Measurements from ENCODE around the gene SRP19.
"Not testable (repeated sequence)": the region's sequence is repeated elsewhere in the genome, so short reads cannot be mapped to it uniquely, and the experiment has no call there.

SRP19 gene

DNA sequence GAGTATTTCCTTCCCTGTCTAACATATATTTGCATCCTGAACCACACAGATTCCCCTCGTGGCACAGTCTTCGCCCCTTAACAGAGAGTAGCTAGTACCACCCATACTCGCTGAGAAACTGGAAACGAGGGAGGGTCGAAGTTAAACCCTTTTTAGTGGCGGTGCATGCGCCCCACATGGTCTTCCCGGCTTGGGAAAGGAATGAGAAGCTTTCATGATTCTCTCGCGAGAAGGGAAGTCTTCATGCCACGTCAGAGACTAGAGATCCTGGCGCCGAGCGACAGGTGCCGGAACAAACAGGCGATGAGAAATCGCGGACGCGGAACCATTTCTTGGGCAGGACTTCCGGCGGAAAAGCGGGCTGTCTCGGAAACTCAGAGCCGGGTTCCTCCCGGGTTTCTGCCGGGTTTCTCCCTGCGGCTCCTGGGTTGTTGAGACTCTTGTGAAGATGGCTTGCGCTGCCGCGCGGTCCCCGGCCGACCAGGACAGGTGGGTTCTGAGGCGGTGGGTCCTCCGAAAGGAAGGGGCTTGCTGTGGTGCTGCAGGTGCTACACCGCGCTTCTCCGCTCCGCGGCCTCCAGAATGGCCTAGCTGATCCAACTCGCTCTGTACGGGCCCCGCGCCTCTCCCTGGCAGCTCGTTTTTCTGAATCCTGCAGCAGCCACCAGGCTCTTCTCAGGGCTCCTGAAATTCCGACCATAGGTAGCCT lies at the start of gene SRP19:
Gene SRP19 (plus strand): TSS at position 359 of the 709 bp plus-strand sequence. CDS start 90 bp downstream, at position 449.
- DNase-seq = peak; percentile 88

DNA sequence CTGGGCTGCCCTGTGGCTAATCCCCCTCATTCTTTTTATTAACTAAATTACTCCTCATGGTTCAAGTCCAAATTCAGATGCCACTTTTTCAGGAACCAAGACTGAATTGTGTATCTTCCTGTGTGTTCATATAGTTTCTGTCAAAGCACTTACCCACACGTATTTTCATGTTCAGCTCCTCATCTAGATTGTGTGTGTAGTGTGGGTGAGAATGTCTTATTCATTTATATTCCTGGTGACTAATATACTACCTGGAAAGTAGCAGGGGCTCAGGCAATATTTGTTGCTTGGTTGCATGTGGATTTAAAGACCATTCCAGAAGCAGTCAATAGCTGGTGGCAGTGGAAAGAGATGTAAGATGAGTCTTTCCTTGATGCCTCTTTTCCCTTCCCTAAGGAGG lies 48.5 kb upstream of the SRP19 start:
- DNase-seq = no peak

DNA sequence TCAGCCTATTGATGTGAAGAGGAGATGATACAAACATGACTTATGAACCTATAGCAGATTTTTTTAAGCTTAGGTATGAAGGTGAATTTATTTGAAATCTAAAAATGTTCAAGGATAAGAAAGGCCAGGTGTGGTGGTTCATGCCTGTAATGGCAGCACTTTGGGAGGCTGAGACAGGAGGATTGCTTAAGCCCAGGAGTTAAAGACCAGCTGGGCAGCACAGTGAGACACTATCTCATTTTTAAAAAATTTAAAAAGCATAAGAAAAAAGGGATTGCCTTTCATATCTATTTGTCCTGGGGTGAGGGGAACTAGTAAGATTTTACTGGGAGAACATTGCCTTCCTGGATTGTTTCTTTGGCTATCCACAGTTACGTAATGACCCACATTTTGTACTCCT lies 40.8 kb upstream of the SRP19 start:
- DNase-seq = no peak

DNA sequence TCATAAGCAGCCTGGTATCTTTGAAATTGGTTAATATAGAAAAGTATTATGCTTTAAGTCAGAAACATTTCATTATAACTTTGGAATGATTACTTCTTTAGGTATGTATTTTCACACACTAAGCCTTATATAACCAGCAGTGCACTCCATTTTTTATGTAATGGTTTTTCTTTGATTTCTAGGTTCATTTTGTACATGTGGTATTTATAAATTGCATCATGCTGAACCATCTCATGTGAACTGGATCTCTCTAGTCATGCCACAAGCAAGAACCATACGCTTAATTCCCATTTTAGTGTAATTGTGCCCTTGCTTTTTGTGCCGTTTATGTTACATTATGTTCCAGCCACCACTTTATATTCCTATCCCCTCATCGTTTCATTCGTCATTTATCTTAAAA lies 38.6 kb upstream of the SRP19 start:
- DNase-seq = no peak

DNA sequence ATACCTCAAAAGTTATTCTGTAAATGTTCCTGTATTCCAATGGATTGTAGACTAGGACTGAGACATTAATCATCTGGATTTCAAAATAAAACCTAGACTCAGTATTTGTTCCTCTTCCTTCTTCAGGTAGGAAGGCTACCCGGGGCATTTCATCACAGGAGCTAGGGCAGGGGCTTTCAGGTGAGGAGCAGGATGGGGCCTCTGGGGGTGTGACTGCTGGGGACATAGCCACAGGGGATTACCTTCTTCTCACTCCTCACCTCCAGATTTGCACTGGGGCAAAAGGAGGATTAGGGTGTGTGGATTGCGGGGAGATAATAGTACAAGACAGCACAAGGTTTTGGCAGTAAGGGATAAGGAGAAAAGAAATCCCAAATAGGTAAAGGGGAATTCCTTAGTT lies 37.9 kb upstream of the SRP19 start:
- no peak for DNase-seq

DNA sequence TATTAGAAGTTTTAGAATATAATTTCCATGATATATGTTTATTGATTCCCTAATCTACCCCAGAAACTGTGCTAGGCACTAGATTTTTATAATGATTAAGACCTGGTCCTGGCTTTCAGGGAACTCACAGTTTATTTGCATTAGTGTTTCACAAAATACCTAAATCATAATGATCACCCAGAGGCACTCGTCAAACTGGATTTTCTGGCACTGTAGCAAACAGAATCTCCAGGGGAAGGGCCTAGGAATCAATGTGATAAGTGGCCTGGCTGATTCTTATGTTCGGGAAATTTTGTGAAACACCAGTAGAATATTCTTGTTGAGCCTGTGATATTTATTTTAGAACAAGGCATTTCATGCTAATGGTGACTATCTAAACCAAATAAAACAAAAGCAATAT lies 37.4 kb upstream of the SRP19 start:
- DNase-seq = no peak

DNA sequence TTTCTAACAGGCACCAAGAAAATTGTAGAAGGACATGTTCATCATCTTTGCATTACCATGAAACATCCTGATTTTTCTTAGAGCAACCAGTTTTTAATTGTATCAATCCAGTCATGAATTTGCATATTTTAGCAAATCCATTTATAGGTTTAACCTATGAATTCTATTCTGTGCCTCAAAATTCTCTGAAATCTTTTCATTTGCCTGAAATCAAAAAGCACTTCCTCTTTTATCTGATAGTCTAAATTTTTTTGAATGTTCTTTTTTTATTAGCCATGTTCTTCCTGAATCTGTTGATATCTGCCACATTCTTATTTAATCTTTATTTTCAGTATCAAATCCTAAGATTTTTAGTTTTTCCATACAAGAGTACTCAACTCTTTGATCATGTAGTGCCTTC lies 36.9 kb upstream of the SRP19 start:
- DNase-seq = no peak

DNA sequence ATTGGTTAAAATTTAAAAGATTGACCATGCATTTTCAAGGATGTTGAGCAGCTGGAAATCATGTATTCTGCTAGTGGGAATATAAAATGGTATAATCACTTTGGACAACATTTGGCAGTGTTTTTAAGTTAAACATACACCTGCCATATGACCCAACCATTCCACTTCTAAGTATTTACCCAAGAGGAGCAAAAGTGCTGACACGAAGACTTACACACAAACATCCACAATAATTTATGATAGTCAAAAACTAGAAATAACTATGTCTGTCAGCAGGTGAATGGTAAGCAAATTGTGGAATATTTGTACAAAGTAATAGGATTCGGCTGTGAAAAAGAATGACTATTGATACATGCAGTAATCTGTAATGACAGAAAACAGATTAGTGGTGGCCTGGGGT lies 30.7 kb upstream of the SRP19 start:
- DNase-seq = no peak

DNA sequence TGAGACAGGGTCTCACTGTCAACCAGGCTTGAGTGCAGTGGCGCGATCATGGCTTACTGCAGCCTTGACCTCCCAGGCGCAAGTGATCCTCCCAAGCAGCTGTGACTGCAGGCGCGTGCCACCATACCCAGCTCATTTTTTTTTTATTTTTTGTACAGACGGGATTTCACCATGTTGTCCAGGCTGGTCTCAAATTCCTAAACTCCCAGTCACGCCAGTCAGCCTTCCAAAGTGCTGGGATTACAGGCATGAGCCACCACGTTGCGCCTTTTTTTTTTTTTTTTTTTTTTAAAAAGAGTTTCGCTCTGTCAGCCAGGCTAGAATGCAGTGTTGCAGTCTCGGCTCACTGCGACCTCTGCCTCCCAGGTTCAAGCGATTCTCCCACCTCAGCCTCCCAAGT lies 27.1 kb upstream of the SRP19 start:
- DNase-seq = no peak

DNA sequence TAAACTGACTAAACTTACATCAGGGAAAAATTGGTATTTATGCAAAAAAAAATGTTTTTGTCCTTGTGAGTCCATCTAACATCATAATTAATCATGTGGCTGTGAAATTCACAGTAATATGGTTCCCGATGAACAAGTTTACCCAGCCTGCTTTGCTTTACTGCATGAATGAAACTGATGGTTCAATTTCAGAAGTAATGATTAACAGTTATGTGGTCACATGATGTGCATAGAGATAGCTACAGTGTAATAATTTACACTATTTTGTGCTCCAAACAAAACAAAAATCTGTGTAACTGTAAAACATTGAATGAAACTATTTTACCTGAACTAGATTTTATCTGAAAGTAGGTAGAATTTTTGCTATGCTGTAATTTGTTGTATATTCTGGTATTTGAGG lies 16.6 kb upstream of the SRP19 start:
- no peak for DNase-seq

DNA sequence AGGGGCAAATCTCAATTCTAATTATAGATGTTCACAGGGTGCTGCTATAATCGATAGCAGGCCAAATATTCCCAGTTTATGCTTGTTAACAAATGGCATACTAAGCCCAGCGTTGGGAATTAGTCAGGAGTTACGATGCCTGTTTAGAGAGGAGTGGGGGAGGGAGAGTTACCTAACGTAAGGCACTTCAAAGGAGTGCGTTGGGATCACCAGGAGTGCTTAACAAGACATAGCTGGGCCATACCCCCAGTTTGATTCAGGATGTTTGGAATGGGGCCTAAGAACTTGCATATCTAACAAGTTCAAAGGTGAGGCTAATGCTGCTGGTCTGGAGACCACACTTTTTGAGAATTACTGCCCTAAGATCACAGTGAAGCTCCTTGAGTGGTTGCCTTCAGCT lies 14.5 kb upstream of the SRP19 start:
- no peak for DNase-seq

DNA sequence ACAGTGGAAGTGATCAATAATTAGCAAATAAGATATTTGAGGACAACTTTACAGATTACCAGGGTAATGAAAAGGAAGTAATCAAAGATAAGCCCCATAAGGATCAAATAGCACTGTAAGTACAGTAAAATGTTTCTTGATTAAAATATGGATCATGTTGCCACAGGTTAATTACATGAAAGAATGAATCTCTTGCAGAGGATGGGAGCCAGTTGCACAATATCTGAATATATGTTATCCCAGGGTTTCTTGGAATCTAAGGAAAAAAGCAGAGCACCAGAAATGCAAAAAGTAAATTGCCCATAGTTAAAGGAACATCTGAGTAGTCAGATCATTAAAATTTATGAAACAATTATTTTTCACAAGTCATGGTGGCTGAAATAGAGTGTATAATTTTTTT lies 13.8 kb upstream of the SRP19 start:
- DNase-seq = no peak

DNA sequence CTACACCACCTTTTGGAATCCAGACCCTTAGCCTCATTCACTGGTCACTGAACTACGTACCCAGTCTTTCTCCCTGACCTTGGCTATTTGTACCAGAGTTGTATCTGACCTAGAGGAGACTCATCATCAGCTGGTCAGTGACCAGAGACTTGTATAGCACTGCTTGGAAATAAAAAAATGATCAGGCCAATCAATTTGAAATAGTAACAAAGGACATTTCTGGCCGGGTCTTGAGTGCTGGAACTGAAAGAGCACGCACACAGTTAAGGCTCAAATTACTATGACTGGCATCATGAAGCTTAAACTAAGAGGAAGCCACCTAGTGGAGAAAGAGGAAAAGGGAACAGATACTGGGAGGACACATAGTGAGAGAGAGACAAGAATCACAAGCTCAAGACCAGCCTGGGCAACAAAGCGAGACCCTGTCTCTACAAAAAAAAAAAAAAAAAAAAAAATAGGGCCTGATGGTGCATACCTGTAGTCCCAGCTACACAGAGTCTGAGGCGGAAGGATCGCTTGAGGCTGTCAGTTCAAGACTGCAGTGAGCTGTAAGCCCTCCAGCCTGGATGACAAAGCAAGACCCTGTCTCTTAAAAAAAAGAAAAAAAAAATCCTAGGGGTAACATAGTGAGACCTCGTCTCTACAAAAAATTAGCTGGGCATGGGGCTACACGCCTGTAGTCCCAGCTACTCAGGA lies 12.8 kb upstream of the SRP19 start:
- DNase-seq = no peak

DNA sequence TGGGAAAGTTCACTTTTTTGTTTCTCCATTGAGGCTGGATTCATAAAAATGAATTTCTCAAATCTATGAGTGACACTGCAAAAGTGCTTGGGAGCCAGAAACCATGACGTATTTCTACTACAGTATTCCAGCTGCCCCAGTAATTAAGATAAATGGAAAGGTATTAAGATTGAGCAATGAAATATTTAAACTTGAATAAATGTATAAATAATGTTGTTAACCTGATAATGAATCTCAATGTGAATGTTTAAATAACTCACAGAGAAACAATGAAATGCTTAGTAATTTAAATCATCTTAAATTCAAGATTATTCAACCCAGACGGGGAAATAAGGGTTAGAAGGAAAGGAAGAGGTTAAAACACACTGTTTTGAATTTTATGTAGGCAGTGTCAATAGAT lies 11.2 kb upstream of the SRP19 start:
- no peak for DNase-seq

DNA sequence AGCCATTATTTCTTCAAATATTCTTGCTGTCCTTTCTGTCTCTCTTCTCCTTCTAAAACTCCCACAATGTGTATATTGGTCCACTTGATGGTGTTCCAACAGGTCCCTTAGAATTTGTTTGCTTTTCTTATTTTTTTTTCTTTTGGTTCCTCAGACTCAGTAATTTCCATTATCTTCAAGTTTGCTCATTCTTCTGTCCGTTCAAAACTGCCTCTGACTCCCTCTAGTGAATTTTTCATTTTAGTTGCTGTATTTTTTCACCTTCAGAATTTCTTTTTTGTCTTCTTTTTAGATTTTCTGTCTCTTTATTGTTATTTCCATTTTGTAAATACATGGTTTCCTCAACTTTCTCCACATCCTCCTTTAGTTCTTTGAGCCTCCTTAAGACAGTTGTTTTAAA lies 6.4 kb upstream of the SRP19 start:
- no peak for DNase-seq

DNA sequence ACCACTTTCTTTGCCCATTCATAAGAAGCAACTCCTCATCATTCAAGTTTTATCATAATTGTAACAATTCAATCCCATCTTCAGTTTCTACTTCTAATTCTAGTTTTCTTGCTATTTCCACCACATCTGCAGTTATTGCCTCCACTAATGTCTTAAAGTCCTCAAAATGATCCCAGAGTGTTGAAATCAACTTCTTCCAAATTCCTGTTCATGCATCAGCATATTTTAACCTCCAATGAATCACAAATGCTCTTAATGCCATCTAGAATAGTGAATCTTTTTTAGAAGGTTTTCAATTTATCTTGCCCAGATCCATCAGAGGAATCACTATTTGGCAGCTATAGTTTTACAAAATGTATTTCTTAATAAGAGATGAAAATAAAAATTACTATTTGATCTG lies 3.2 kb upstream of the SRP19 start:
- no peak for DNase-seq

DNA sequence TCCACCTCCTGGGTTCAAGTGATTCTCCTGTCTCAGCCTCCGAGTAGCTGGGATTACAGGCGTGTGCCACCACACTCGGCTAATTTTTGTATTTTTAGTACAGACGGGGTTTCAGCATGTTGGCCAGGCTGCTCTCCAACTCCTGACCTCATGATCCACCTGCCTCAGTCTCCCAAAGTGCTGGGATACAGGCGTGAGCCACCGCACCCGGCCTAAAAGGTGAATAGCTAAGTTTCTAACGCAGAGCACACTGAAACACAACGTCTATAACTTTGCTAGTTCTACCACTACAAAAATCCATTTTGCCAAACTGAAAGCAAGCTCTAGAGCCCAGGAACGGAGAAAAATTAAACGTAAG lies 537 bp upstream of the SRP19 start:
- not testable (repeated sequence) for DNase-seq

DNA sequence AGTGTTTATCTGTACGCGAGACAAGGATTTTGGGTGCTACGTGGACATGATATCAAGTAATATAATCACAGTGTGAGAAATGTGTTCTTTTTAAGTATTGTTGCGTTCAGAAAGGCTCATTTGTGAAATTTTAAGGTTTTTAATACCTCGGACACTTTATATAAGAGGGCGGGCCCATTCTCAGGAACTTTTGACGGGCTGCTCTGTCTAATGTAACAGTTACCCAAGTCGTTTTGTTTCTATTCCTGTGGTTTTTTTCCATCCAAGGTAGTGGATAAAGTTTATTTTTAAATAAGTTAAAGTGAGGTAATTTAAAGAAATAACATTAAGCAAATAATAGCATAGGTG lies 525 bp downstream of the SRP19 start:
- no peak for DNase-seq

DNA sequence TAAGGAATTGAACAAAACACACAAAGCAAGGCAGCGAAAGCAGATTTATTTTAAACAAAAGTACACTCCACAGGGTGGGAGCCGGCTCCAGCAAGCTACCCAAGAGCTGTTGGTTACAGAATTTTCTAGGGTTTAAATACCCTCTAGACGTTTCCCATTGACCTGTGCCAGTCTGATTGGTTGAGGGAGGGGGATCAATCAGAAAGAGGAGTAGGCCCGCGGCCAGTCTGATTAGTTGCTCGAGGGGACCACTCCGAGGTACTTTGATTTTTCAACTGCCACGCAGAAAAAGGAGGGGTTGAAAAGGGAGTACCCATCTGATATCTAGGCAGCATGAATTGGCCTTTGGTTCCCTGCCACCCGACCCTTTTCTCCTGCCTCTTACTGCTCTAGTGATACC lies 998 bp downstream of the SRP19 start:
- DNase-seq = no peak

DNA sequence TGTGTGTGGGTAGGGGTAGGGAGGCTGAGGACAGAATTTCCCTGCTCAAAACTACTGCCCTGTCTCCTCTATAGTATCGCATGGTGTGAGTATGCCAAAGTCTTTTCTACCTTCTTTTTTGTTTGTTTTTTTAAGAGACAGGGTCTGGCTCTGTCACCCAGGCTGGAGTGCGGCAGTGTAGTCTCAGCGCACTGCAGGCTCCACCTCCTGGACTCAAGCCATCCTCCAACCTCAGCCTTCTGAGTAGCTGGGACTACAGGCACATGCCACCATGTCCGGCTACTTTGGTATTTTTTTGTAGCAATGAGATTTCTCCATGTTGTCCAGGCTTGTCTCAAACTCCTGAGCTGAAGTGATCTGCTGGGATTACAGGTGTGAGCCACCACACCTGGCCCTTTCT lies 2.5 kb downstream of the SRP19 start:
- no peak for DNase-seq

DNA sequence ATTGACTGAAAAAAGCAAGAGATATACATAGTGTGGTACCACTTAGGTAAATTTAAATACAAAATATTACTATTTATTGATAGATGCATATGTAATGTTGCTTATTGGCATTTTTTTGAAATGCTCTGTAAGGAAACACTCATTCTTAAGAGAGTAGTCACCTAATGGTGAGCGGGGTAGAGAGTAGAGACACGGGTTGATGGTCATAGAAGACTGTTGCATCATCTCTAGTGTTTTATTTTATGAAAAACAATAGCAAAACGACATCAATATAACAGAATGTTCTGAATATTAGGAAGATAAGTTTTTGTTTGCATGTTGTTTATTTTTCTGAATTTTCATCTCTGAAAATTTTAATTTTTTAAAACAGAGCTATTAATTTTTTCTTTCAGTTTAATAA lies 4.0 kb downstream of the SRP19 start:
- no peak for DNase-seq

DNA sequence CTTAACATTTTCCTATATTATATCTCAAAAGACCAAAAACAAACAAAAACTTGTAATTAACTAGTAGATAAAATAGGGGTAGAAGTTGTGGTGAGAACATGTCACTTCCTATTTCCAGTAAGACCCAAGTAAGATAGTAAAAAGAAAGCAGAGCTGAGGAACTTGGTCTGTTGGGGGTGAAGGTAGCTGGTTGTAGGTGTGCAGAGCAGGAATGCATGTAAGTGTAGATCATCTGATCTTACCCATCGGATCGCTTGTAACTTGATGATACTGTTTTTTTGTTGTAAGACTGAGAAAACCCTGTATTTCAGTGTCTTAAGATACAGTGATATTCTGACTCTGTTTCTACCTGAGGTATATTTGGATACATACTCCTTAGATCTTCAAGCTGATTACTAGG lies 5.7 kb downstream of the SRP19 start:
- no peak for DNase-seq

DNA sequence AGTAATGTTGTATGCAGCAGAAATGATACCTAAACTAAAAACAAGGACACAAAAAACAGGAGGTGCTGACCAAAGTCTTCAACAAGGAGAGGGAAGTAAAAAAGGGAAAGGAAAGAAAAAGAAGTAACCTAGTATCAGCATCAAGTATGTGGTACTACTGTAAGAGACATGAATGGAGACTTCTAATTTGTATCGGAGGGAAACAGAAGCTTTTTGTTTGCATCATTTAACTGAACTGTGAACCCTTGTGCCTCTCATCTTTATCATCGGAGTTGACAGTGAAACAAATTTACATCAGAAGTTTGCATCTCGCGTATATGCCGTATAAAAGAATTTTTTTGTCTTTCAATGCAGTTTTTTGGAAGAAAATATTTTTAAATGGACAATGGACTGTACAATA lies 6.3 kb downstream of the SRP19 start:
- DNase-seq = no peak

DNA sequence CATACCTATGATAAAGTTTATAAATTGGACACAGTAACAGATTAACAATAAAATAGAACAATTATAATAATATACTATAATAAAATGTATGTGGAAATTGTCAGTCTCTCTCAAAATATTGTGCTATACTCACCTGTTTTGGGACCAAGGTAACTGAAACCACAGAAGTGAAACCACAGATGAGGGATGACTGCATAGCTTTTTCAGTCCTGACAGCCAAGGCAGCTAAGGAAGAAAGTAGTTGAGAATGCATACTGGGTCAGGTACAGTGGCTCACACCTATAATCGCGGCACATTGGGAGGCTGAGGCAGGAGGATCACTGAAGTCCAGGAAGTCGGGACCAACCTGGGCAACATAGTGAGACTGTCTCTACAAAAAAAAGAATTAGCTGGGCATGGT lies 8.9 kb downstream of the SRP19 start:
- DNase-seq = no peak

DNA sequence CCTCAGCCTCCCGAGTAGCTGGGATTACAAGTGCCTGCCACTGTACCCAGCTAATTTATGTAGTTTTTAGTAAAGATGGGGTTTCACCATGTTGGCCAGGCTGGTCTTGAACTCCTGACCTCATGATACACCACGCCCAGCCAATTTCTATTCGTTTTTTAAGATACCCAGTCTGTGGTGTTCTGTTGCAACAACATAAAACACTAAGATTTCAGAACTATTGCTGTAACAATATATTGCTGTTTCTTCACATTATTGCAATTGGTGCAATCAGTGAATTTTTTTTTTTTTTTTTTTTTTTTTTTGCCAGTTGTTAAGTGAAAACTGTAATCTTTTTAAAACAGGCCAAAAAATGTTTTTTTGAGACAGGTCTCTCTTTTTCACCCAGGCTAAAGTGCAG lies 9.9 kb downstream of the SRP19 start:
- DNase-seq = no peak

All from stimulated activated CD4-positive, alpha-beta T cell treated with anti-CD3 and anti-CD28 coated beads, Interleukin-4, amount 100 ng/mL, for 1 hour (primary cell).